ACC112 (cell line): ENCODE data around the gene POTEH.
"Not testable (repeated sequence)": the region's sequence is repeated elsewhere in the genome, so short reads cannot be mapped to it uniquely, and the experiment has no call there.

ENCODE experiments used
- H2AFZ ChIP-seq: fragments of 200-600 bp; sonication (generic); one replicate; pipeline ENCODE4 v1.6.0; 2017; ENCODE audit warnings: antibody characterized with exemption, low read length; ENCODE audit not compliant: unreplicated experiment
- H3K27ac ChIP-seq: fragments of 200-600 bp; sonication (generic); 2 replicates; pipeline ENCODE4 v1.5.1; 2014; ENCODE audit warnings: low read depth, mild to moderate bottlenecking, antibody characterized with exemption, low read length, moderate library complexity
- H3K27me3 ChIP-seq: fragments of 200-600 bp; sonication (generic); 2 replicates; pipeline ENCODE4 v1.6.1; 2014; ENCODE audit warnings: mild to moderate bottlenecking, antibody characterized with exemption, low read length, moderate library complexity, mixed read lengths; ENCODE audit not compliant: insufficient read depth
- H3K36me3 ChIP-seq: fragments of 200-600 bp; sonication (generic); 2 replicates; pipeline ENCODE4 v1.6.1; 2016; ENCODE audit warnings: mild to moderate bottlenecking, antibody characterized with exemption, low read length, moderate library complexity, mixed read lengths; ENCODE audit not compliant: insufficient read depth
- H3K4me1 ChIP-seq: fragments of 200-600 bp; sonication (generic); one replicate; pipeline ENCODE4 v1.6.1; 2016; ENCODE audit warnings: low read length, mixed read lengths; ENCODE audit not compliant: insufficient read depth, unreplicated experiment, control insufficient read depth
- H3K4me3 ChIP-seq: fragments of 200-600 bp; sonication (generic); 2 replicates; pipeline ENCODE4 v1.5.1; 2014; ENCODE audit warnings: mild to moderate bottlenecking, low read depth, low read length
- H3K79me2 ChIP-seq: fragments of 200-600 bp; sonication (generic); one replicate; pipeline ENCODE4 v1.6.0; 2016; ENCODE audit warnings: low read length; ENCODE audit not compliant: control insufficient read depth, unreplicated experiment, insufficient read depth

Gene POTEH

DNA sequence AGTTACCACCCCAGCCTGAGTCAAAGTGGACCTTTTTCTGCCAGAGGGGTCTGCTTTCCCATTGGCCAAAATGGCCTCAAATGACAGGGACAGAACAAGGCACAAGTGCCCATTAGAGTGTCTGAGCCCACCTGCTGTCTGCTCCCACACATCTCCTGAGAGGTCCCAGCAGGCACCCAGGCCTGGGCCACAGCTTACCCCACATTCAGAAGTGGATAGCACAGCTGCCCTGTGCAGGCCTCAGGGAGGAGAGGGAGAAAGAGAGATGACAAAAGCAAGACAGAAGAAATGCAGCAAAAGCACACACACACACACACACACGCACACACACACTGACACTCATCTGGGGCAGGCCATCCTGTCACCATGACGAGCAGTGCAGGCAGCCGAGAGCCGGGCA lies 4.2 kb upstream of the POTEH start:
- not testable (repeated sequence) for H3K4me1 ChIP-seq, H2AFZ ChIP-seq, H3K79me2 ChIP-seq, H3K27ac ChIP-seq, H3K36me3 ChIP-seq, H3K4me3 ChIP-seq, H3K27me3 ChIP-seq

DNA sequence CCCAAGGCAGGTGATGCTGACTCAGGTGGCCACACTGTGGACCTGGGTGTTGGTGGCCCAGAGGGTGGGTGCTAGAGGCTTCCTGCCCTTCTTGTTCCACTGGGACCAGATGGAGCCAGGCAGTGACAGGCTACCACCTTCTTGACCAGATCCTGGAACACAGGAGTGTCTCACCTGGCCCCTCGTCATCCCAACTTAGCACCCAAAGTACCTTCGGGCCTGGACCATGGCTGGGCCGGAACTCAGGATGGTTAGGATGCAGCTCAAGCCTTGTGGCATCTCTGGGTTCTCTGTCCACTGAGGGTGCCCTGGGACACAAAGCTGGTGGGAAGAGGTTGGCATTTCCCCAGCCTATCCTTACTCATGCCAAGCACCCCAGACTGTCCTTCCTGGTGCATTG lies 2.7 kb upstream of the POTEH start:
- H3K4me1 ChIP-seq, H3K27me3 ChIP-seq, H2AFZ ChIP-seq, H3K79me2 ChIP-seq, H3K4me3 ChIP-seq, H3K27ac ChIP-seq, H3K36me3 ChIP-seq: not testable (repeated sequence)

DNA sequence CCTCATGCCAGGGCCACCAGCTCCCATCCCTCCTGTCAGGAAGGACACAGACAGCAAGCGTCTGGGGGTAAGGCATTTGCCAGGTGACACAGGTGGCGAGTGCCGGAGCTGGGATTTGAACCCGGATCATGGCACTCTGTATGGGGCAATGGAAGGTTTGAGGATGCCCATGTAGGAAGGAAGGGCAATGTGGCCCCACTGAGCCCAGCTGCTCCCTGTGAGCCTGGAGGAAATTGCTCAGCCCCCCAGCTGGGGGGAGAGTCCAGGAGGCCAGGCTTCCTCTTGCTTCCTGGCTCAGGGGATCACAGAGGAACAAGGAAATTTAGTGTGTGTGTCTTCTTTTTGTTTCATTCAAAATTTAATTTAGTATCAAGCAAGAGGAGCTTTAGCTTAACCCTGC lies 2.1 kb upstream of the POTEH start:
- not testable (repeated sequence) for H3K79me2 ChIP-seq, H2AFZ ChIP-seq

DNA sequence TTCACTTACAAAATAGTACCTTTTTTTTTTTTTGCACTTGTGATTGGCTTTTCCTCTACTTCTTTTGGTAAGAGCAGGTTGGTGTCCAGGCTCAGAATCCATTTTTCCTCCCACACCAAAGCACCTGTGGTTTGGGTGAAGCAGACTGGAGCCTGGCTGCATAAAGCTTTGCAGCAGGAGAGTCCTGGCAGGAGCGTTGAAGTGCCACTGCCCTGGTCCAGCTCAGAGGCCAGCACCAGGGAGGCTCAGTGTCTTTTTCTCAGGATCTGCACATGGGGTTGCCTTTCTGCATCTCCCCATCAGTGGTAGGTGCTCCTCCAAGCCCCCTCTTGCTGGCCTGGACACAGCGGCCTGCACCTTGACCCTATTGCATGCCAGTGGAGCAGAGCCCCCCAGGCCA lies 1.7 kb upstream of the POTEH start:
- not testable (repeated sequence) for H3K27ac ChIP-seq, H3K4me3 ChIP-seq, H3K27me3 ChIP-seq, H3K4me1 ChIP-seq, H3K79me2 ChIP-seq, H2AFZ ChIP-seq, H3K36me3 ChIP-seq

More for the DNA sequence above, 2.1 kb upstream of the POTEH start:
- H3K27ac ChIP-seq, H3K4me3 ChIP-seq, H3K27me3 ChIP-seq, H3K4me1 ChIP-seq, H3K36me3 ChIP-seq: not testable (repeated sequence)

DNA sequence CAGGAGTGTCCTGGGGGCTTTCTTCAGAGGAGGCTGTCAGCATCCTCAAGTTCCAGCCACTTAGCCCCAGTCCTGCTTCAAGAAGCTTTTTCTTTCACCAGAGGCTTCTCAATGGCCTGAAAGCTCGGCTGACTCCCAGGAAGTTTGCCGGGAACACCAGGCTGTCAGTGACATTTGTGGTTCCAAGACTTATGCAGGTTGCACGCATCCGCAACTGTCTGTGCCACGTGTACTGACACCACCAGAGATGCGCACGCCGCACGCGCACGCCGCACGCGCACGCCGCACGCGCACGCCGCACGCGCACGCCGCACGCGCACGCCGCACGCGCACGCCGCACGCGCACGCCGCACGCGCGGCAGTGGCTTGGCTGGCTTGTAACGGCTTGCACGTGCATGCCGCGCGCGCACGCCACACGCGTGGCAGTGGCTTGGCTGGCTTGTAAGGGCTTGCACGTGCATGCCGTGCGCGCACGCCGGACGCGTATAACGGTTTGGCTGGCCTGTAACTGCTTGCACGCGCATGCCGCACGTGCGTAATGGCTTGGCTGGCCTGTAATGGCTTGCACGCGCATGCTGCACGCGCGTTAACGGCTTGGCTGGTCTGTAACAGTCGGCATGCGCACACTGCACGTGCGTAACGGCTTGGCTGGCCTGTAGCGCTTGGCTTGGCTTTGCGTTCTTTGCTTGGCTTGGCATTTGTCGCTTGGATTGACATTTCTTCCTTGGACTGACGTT lies 646 bp upstream of the POTEH start:
- not testable (repeated sequence) for H3K27ac ChIP-seq, H2AFZ ChIP-seq, H3K27me3 ChIP-seq, H3K4me3 ChIP-seq, H3K79me2 ChIP-seq, H3K36me3 ChIP-seq, H3K4me1 ChIP-seq

DNA sequence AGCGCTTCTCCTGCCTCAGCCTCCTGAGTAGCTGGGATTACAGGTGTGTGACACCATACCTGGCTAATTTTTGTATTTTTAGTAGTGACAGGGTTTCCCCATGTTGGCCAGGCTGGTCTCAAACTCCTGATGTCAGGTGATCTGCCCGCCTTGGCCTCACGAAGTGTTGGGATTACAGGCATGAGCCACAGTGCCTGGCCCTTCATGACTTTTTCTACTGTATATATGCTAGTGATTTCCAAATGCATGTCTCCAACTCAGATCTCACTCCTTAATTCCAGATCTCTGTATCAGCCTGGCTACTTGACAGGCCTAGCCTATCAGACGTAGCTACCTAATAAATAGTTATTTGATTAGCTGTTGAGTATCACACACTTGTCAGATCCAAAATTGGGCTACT lies 23.8 kb downstream of the POTEH start:
- H3K36me3 ChIP-seq, H3K27me3 ChIP-seq, H2AFZ ChIP-seq, H3K27ac ChIP-seq, H3K4me1 ChIP-seq, H3K79me2 ChIP-seq, H3K4me3 ChIP-seq: not testable (repeated sequence)

DNA sequence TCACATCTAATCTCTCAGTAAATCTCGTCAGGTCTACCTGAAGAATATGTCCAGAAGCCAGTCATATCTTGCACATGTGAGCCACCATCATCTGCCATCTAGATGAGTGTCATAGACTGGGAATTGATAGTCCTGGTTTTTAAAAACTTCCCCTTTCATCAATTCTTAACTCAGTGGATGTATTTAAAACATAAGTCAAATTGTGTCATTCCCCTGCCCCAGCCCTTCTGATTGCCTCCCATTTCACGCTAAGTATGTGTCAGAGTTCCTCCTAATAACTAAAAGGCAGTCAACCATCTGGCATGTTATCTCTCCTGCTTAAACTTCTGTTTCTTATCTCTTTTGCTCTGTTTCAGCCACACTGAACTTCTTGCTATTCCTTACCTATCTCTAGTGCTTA lies 24.3 kb downstream of the POTEH start:
- H2AFZ ChIP-seq, H3K4me3 ChIP-seq, H3K36me3 ChIP-seq, H3K27ac ChIP-seq, H3K79me2 ChIP-seq, H3K4me1 ChIP-seq, H3K27me3 ChIP-seq: not testable (repeated sequence)

DNA sequence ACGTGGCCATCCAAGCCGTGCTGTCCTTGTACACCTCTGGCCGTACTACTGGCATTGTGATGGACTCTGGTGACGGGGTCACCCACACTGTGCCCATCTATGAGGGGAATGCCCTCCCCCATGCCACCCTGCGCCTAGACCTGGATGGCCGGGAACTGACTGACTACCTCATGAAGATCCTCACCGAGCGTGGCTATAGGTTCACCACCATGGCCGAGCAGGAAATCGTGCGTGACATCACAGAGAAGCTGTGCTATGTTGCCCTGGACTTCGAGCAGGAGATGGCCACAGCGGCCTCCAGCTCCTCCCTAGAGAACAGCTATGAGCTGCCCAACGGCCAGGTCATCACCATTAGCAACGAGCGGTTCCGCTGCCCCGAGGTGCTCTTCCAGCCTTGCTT lies 32.1 kb downstream of the POTEH start:
- not testable (repeated sequence) for H3K4me3 ChIP-seq

DNA sequence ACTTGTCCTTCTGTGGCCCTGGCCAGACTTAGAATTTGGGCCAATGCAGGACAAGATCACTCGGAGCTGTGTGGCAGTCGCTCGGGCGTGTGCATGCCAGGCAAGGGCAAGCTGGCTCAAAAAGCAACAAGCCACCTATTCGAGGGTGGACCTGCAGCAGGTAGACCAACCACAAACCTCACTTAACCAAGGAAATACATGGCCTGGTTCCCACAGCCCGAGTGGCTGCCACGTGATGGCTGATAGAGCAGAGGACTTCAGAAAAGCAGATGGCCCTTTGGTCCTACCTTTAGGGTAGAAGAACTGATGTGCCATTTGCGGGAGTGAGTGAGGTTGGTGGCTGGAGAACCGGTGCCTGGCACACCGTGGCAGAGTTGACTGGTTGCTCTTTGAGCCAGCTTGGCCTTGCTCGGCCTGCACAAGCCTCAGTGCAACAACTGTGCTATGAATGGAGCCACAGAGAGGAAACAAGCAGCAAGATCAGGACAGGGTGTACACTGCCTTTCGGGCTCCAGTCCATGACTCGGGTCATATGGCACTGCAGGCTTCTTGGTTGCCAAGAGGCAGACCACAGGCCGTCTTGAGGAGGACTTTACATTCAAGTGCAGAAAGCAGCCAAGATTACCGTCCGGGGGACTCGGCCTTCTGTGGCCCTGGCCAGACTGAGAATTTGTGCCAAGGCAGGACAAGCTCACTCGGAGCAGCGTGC lies 39.5 kb downstream of the POTEH start:
- not testable (repeated sequence) for H3K79me2 ChIP-seq, H3K4me1 ChIP-seq, H2AFZ ChIP-seq, H3K27ac ChIP-seq, H3K36me3 ChIP-seq, H3K27me3 ChIP-seq, H3K4me3 ChIP-seq

More for the DNA sequence above, 32.1 kb downstream of the POTEH start:
- not testable (repeated sequence) for H3K4me1 ChIP-seq, H3K79me2 ChIP-seq, H3K36me3 ChIP-seq, H3K27ac ChIP-seq, H2AFZ ChIP-seq, H3K27me3 ChIP-seq

DNA sequence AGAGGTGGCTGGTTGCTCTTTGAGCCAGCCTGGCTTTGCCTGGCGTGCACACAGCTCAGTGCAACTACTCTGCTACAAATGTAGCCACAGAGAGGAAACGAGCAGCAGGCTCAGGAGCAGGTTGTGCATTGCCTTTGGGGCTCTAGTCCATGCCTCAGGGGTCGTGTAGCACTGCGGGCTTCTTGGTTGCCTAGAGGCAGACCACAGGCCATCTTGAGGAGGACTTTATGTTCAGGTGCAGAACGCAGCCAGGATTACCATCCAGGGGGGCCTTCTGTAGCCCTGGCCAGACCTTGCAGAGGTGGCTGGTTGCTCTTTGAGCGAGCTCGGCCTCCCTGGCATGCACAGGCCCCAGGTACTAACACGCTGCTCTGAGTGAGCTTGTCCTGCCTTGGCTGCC lies 41.2 kb downstream of the POTEH start:
- H3K4me3 ChIP-seq, H3K4me1 ChIP-seq, H3K27me3 ChIP-seq, H3K27ac ChIP-seq, H3K36me3 ChIP-seq, H2AFZ ChIP-seq, H3K79me2 ChIP-seq: not testable (repeated sequence)

DNA sequence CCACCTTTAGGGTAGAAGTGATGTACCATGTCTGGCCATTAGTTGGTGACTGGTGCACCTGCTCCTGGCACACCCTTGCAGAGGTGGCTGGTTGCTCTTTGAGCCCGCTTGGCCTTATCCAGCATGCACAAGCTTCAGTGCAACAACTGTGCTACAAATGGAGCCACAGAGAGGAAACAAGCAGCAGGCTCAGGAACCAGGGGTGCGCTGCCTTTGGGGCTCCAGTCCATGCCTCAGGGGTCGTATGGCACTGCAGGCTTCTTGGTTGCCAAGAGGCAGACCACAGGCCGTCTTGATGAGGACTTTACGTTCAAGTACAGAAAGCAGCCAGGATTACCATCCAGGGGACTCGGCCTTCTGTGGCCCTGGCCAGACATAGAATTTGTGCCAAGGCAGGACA lies 44.6 kb downstream of the POTEH start:
- H3K4me3 ChIP-seq, H3K4me1 ChIP-seq, H3K27ac ChIP-seq, H3K79me2 ChIP-seq, H2AFZ ChIP-seq, H3K36me3 ChIP-seq, H3K27me3 ChIP-seq: not testable (repeated sequence)
